Measurements from ENCODE around the gene CAPN1.

GRCh38 chr11:65169164-65169641 lies 12.5 kb upstream of the CAPN1 start:
- no peak for TF ChIP-seq CTCF (IDR thresholded peaks at IDR 0.05)
- TF ChIP-seq EP300 (IDR thresholded peaks at IDR 0.05): no peak
- TF ChIP-seq POLR2A (IDR thresholded peaks at IDR 0.05): no peak
- TF ChIP-seq POLR2AphosphoS5 (IDR thresholded peaks at IDR 0.05): no peak
